Lung (tissue), 12 donors: Measurements from ENCODE around the gene ZNF593. TPM values are rescaled to one million over a fixed set of nuclear protein-coding genes. Genes with fewer than 3 reads are reported as not detected.

ENCODE experiments used
- ATAC-seq: fragments of 200-7000 bp; cut with Tn5 transposase; one replicate; pipeline ENCODE4 v1.9.1; 2020; ENCODE audit warnings: moderate number of reproducible peaks; ENCODE audit not compliant: insufficient read depth, low FRiP score
- DNase-seq, 3 donors: peaks; one replicate each; pipeline ENCODE4 v3.0.0-alpha.2; 2013 to 2017
- H3K27ac ChIP-seq, 2 donors: one replicate each; pipeline ENCODE4 v1.5.1; 2013; ENCODE audit warnings: mild to moderate bottlenecking in 2 of 2, moderate library complexity in 2 of 2, control low read depth in 1 of 2, inconsistent platforms in 1 of 2, low read depth in 1 of 2, low read length in 1 of 2
- H3K27me3 ChIP-seq, 3 donors: one replicate each; pipeline ENCODE4 v1.5.1; 2013; ENCODE audit warnings: low read length in 2 of 3; ENCODE audit not compliant: control insufficient read depth in 3 of 3, insufficient read depth in 3 of 3
- H3K36me3 ChIP-seq, 4 donors: one replicate each; pipeline ENCODE4 v1.5.1; 2013; ENCODE audit warnings: low read length in 4 of 4, mild to moderate bottlenecking in 1 of 4, moderate library complexity in 1 of 4; ENCODE audit not compliant: control insufficient read depth in 4 of 4, insufficient read depth in 4 of 4
- H3K4me1 ChIP-seq, 5 donors: one replicate each; pipeline ENCODE4 v1.5.1; 2013; ENCODE audit warnings: low read length in 5 of 5, mild to moderate bottlenecking in 2 of 5, moderate library complexity in 1 of 5; ENCODE audit not compliant: control insufficient read depth in 5 of 5, insufficient read depth in 5 of 5
- H3K4me3 ChIP-seq: one replicate; pipeline ENCODE4 v1.5.1; 2013; ENCODE audit warnings: mild to moderate bottlenecking, control low read depth, moderate library complexity
- H3K9ac ChIP-seq, 2 donors: one replicate each; pipeline ENCODE4 v1.5.1; 2013; ENCODE audit warnings: low read length in 2 of 2, control low read depth in 1 of 2; ENCODE audit not compliant: insufficient read depth in 1 of 2
- H3K9me3 ChIP-seq, 4 donors: one replicate each; pipeline ENCODE4 v1.5.1; 2013; ENCODE audit warnings: low read length in 3 of 4, mild to moderate bottlenecking in 1 of 4, moderate library complexity in 1 of 4; ENCODE audit not compliant: control insufficient read depth in 4 of 4, insufficient read depth in 3 of 4
- WGBS, 2 donors: extraction: QIAGEN DNeasy Blood & Tissue Kit; methylation state at CpG; one replicate each; pipeline ENCODE4 v1.1.7; 2013; 5-methylcytosine and 5-hydroxymethylcytosine counted together
- polyA plus RNA-seq, 2 donors: library from polyadenylated mRNA; stranded (reverse); fragments of 200-250 nt; gene quantifications; one replicate each; pipeline ENCODE4 v1.2.1, GENCODE V29; 2013
- total RNA-seq, 2 donors: library from RNA; depleted of rRNA in 1 of 2; stranded (reverse); fragments of >200 nt in 1 of 2; gene quantifications; one replicate each; pipeline ENCODE4 v1.2.1, GENCODE V29; 2014 to 2021
- TF ChIP-seq, protein P1 (sequence below): IDR thresholded peaks from 2 replicates; pipeline ENCODE4 v1.5.1; 2012; ENCODE audit warnings: mild to moderate bottlenecking; ENCODE audit errors: control extremely low read depth, extremely low read depth
- donor health status: control.
- donor health status: control.
- donor health status: Bipolar disorder and iron deficiency.
- donor health status: healthy.
- donor health status: DM: yes; HTN: yes; CAD: no.

ZNF593 gene
- total and polyA plus RNA-seq, 4 donors: 19.7 to 140 (median 61.6) TPM

DNA sequence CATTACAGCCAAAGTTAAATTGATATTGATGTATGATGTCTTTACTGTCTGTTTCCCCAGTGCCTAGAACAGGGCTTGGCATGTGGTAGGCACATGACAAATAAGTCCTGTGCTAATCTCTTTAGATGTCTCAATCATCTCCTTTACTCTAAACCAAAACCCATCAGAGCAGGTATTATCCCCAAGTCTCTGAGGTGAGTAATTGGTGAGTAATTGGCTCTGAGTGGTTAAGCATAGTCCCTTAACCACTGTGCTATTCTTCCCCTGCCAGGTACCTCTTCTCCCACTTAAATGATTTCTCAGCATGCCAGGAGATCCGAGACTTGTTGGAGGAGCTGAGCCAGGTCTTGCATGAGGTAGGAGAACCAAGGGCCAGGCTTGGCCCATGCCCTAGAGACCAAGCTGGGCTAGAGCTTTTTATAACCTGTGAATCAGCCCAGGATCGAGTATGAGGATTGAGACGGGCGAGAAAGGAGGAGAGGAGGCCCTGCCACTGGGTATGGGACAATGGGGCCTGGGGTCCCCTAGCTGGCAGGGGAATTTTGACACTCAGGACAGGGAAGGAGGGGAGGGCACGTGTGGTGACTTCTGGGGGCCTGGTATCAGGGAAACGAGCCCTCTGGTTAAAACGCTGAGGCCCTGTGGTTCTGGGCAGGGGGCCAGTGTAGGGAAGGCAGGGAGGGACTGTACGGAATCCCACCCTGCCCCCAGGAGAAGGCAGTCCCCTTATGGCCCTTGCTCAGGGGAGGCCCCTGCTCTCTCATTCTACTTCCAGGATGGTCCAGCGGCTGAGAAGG is 12.1 kb downstream of the ZNF593 start:
- Histone ChIP-seq H3K4me1 (no peaks in the 10 kb centered on the region), H3K27ac (no peak overlapping the region), H3K9ac (no peak overlapping the region), H3K36me3 (peaks cover 0 to 22% (median 0%) of the 10 kb centered on the region in 4 donors), H3K4me3 (no peak overlapping the region), H3K9me3 (no peaks in the 10 kb centered on the region), H3K27me3 (no peaks in the 10 kb centered on the region)
- no peak for DNase-seq
- no peak for ATAC-seq
- 74 to 78% methylated on average over 9 of the region's 9 CpGs for whole genome bisulfite sequencing, 2 donors
- TF ChIP-seq, protein P1, sequence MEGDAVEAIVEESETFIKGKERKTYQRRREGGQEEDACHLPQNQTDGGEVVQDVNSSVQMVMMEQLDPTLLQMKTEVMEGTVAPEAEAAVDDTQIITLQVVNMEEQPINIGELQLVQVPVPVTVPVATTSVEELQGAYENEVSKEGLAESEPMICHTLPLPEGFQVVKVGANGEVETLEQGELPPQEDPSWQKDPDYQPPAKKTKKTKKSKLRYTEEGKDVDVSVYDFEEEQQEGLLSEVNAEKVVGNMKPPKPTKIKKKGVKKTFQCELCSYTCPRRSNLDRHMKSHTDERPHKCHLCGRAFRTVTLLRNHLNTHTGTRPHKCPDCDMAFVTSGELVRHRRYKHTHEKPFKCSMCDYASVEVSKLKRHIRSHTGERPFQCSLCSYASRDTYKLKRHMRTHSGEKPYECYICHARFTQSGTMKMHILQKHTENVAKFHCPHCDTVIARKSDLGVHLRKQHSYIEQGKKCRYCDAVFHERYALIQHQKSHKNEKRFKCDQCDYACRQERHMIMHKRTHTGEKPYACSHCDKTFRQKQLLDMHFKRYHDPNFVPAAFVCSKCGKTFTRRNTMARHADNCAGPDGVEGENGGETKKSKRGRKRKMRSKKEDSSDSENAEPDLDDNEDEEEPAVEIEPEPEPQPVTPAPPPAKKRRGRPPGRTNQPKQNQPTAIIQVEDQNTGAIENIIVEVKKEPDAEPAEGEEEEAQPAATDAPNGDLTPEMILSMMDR: no peak

DNA sequence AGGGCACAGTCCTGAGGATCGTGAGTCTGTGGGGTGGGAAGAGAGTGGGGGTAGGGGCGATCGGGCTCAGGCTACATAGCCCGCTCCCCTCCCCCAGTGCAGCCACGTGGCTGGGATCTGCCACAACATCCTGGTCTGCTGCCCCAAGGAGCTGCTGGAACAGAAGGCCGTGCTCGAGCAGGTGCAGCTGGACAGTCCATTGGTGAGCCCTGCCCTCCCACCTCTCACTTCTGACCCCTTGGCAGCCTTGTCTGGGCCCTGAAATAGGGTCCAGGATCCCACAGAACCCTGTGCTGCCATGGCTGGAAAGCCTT is 12.6 kb downstream of the ZNF593 start:
- Histone ChIP-seq H3K9ac (no peak overlapping the region), H3K4me3 (no peak overlapping the region), H3K4me1 (no peaks in the 10 kb centered on the region), H3K27me3 (no peaks in the 10 kb centered on the region), H3K27ac (no peak overlapping the region), H3K36me3 (peaks cover 0 to 24% (median 0%) of the 10 kb centered on the region in 4 donors), H3K9me3 (no peaks in the 10 kb centered on the region)
- 81 to 88% methylated on average over 7 of the region's 7 CpGs for WGBS, 2 donors
- TF ChIP-seq, protein P1: no peak
- DNase-seq: no peak
- ATAC-seq: no peak

DNA sequence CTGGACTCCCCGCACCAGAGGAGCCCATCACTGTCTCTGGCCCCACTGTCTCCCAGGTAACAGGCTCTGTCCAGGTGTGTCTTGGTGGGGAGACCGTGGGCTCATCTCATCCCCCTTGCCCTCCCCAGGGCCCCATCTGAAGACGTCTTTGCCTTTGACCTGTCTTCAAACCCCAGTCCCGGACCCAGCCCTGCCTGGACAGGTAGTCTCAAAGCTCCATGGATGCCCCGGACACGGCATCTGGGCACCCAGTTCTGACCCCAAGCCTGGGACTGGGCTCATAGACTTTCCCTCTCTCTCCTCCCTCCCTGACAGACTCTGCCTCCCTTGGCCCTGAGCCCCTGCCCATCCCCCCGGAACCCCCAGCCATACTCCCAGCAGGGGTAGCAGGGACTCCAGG is 14.4 kb downstream of the ZNF593 start:
- WGBS, 2 donors: 90 to 92% methylated on average over 7 of the region's 7 CpGs
- Histone ChIP-seq H3K9ac (no peak overlapping the region), H3K27ac (no peak overlapping the region), H3K9me3 (no peaks in the 10 kb centered on the region), H3K4me3 (no peak overlapping the region), H3K27me3 (no peaks in the 10 kb centered on the region), H3K36me3 (peaks cover 0 to 24% (median 0%) of the 10 kb centered on the region in 4 donors), H3K4me1 (no peaks in the 10 kb centered on the region)
- no peak for DNase-seq
- no peak for ATAC-seq
- TF ChIP-seq, protein P1: no peak

DNA sequence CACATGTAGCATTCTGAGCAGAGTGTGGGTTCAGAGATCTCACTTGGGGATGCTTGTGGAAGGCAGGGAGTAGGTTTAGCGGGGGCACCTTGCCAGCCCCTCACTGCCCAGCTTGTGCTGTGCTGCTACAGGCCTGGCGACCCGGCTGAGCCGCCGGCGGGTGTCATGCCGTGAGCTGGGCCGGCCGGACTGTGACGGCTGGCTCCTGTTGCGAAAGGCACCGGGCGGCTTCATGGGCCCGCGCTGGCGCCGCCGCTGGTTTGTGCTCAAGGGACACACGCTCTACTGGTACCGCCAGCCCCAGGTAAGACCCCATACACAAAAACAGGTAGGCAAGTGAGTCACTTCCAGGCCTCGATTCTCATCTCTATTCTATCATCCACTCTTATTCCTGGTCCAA is 15.2 kb downstream of the ZNF593 start:
- H3K27ac ChIP-seq: no peak overlapping the region
- no peak overlapping the region for H3K9ac ChIP-seq
- DNase-seq (no peak), ATAC-seq (no peak)
- peaks cover 0 to 24% (median 0%) of the 10 kb centered on the region in 4 donors for H3K36me3 ChIP-seq
- WGBS, 2 donors: 95 to 96% methylated on average over 21 of the region's 21 CpGs
- no peak overlapping the region for H3K4me3 ChIP-seq
- no peaks in the 10 kb centered on the region for H3K4me1 ChIP-seq
- TF ChIP-seq, protein P1: no peak
- no peaks in the 10 kb centered on the region for H3K9me3 ChIP-seq
- H3K27me3 ChIP-seq: no peaks in the 10 kb centered on the region
